Brain microvascular endothelial cell (primary cell): ENCODE measurements around the gene PDGFRA.
"Not testable (repeated sequence)": the region's sequence is repeated elsewhere in the genome, so short reads cannot be mapped to it uniquely, and the experiment has no call there.

Experiments
- DNase-seq: peaks from one replicate; pipeline ENCODE4 v3.0.0-alpha.2; 2020
- H3K27ac ChIP-seq: fragments of 250-450 bp; sonication (Bioruptor Pico); 2 replicates; pipeline ENCODE4 v1.5.1; 2020; ENCODE audit warnings: mild to moderate bottlenecking, moderate library complexity
- H3K27me3 ChIP-seq: fragments of 250-450 bp; sonication (Bioruptor Pico); replicated peaks from 2 replicates; pipeline ENCODE4 v1.5.1; 2020; ENCODE audit warnings: mild to moderate bottlenecking
- H3K36me3 ChIP-seq: fragments of 250-450 bp; sonication (Bioruptor Pico); replicated peaks from 2 replicates; pipeline ENCODE4 v1.5.1; 2020; ENCODE audit warnings: mild to moderate bottlenecking
- H3K4me3 ChIP-seq: 2 replicates; pipeline ENCODE4 v1.5.1; 2011; ENCODE audit warnings: low read depth, mild to moderate bottlenecking, control low read depth, low read length, moderate library complexity
- CTCF ChIP-seq: IDR thresholded peaks from 2 replicates; pipeline ENCODE4 v1.5.1; 2011; ENCODE audit warnings: low read depth, mild to moderate bottlenecking, moderate library complexity, low read length, control low read depth, inconsistent platforms; ENCODE audit errors: missing control alignments
- in situ Hi-C: cut with HindIII; loops from 2 replicates; pipeline ENCODE4 v1.10.0; 2017; ENCODE audit warnings: low sequenced_read_pairs, low pct_ligation_motif_present

PDGFRA gene

GRCh38 chr4:54231768-54232688 is 2.9 kb downstream of the PDGFRA start:
- Histone ChIP-seq H3K27me3 (peaks cover 12% of the 10 kb centered on the region), H3K27ac (no peak overlapping the region)
- in situ Hi-C loops, result no loop called here

GRCh38 chr4:54233277-54233696 is 4.2 kb downstream of the PDGFRA start:
- peak overlapping the region; percentile 63 for H3K4me3 ChIP-seq
- peaks cover 12% of the 10 kb centered on the region for H3K27me3 ChIP-seq
- no peaks in the 10 kb centered on the region for H3K36me3 ChIP-seq
- TF ChIP-seq CTCF, result peak; percentile 81
- H3K27ac ChIP-seq, result no peak overlapping the region
- peak; percentile 72 for DNase-seq
- in situ Hi-C loops, result no loop called here

More at GRCh38 chr4:54231768-54232688, 2.9 kb downstream of the PDGFRA start:
- peak; percentile 6 for DNase-seq
- no peak for TF ChIP-seq CTCF
- Histone ChIP-seq H3K36me3 (no peaks in the 10 kb centered on the region), H3K4me3 (peak overlapping the region; percentile 60)

GRCh38 chr4:54233697-54234496 is 4.8 kb downstream of the PDGFRA start:
- in situ Hi-C loops, result no loop called here
- Histone ChIP-seq H3K27me3 (peaks cover 12% of the 10 kb centered on the region), H3K4me3 (peak overlapping the region; percentile 63), H3K27ac (no peak overlapping the region), H3K36me3 (no peaks in the 10 kb centered on the region)
- DNase-seq, result peak; percentile 64
- TF ChIP-seq CTCF, result peak; percentile 90

GRCh38 chr4:54234497-54235205 is 5.6 kb downstream of the PDGFRA start:
- peak; percentile 41 for TF ChIP-seq CTCF
- DNase-seq, result peak; percentile 8
- H3K27me3 ChIP-seq, result peaks cover 12% of the 10 kb centered on the region
- no peaks in the 10 kb centered on the region for H3K36me3 ChIP-seq
- no peak overlapping the region for H3K27ac ChIP-seq
- H3K4me3 ChIP-seq, result no peak overlapping the region
- in situ Hi-C loops, result no loop called here

- in situ Hi-C loops, H3K4me3 ChIP-seq, H3K27ac ChIP-seq, H3K36me3 ChIP-seq: not testable (repeated sequence)
- DNase-seq, result peak; percentile 26
- H3K27me3 ChIP-seq, result peaks cover 10% of the 10 kb centered on the region
Observed at GRCh38 chr4:54236316-54236715, 7.2 kb downstream of the PDGFRA start.
